ENCODE results near the gene MAB21L4. TPM values are rescaled to one million over a fixed set of nuclear protein-coding genes. Genes with fewer than 3 reads are reported as not detected.

The MAB21L4 gene
- total RNA-seq, 1 experiment from 2014 or later, result 3.0 TPM

DNA sequence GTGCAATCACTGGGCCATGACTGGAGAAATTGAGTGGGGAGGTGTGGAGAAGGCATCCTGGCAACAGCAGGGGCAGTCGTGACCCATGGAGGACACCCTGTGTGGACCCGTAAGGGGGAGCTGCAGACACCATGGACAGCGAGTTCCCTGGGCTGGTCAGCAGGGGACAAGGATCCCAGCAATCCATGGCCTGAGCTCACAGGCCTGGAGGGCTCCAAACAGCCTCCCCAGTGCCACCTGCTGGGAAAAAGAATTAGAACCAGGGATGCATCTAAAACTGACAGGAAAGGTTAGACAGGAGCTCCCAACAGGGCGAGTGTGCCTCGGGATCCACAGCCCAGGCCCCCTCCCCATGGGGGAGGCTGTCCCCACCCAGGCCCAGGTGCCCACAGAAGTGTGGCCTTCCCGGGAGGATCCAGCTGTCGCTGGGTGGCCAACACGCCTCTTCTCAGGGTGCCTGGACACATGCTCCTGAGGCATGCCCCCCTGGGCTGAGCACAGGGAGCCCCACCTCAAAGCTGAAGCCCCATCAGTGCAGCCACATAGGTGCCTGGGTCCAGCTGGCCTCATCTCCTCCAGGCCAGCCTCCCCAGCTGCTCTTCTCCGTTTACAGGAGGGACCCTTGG lies 55.4 kb downstream of the MAB21L4 start:
- Mint-ChIP-seq H3K27me3 (ENCODE audit: unreplicated experiment) (peaks cover 80% of the 10 kb centered on the region), H3K36me3 (ENCODE audit: insufficient read depth, unreplicated experiment) (no peaks in the 10 kb centered on the region), H3K4me3 (ENCODE audit: low read depth, unreplicated experiment) (no peak overlapping the region), H3K9me3 (ENCODE audit: low read depth, unreplicated experiment) (peaks cover 9% of the 10 kb centered on the region), H3K27ac (ENCODE audit: unreplicated experiment) (no peak overlapping the region), H3K4me1 (ENCODE audit: low read depth, unreplicated experiment) (no peaks in the 10 kb centered on the region)
- peak; percentile 87 for DNase-seq
- CTCF ChIA-PET, result interaction anchor here (0.8 to 2.1 kb wide), 14 partner anchors 10 to 780 kb away, joined by 3 to 15 read pairs (median 4); partner anchors contain the start of gene CAPN10
- peak; percentile 86 for TF ChIP-seq CTCF (IDR thresholded peaks at IDR 0.05; ENCODE audit: unreplicated experiment)
- intact Hi-C loops (cut with micrococcal nuclease; ENCODE audit: unreplicated experiment), result no loop called here
- no TSS peak for BruUV-seq (replicated peaks)

DNA sequence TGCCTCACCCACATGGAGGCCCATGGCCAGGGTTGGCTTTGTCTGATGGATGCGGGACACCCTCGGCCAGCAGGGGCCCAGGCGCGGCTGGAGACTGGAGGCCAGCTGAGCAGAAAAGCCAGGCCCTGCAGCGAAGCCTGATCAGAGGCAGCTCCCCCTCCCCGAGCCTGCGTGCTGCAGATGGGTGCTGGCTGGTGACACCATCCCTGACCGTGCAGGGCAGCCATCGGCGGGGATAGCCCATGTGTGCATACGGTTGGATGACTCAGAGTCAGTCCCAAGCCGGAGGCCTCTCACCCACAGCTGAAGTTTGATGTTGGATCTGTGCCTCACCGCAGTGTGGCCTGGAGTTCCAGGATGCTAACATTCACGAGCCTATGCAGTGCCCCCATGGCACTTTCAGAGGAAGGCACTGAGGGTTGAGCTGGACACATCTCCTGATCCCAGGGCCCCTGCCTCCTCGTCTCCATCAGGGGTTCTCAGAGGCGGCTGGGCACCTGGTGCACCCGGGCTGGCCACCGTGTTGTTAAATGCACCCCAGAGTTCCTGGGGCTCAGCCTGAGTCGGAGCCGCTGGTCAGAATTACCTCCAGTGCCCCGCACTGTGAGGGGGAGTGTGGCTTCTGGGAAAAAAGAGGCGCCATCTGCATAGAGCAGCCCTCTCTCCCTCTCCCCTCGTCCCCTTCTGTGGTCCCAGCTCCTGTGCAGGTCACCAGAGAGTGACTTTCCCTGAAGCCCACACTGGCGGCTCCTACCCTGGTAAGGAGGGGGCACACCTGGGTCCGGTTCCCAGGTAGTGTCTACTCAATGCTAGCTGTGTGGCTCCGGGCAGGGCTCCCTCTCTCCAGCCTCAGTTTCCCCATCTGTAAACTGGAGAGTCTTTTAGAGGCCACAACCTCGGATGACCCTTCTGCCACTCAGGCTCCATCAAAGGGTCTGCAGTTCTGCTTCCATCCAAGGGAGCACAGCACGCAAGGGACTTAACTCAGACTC lies 56.5 kb downstream of the MAB21L4 start:
- intact Hi-C loops (cut with micrococcal nuclease; ENCODE audit: unreplicated experiment), result no loop called here
- Mint-ChIP-seq H3K4me3 (ENCODE audit: low read depth, unreplicated experiment) (no peak overlapping the region), H3K27ac (ENCODE audit: unreplicated experiment) (no peak overlapping the region), H3K9me3 (ENCODE audit: low read depth, unreplicated experiment) (peaks cover 5% of the 10 kb centered on the region), H3K4me1 (ENCODE audit: low read depth, unreplicated experiment) (no peaks in the 10 kb centered on the region), H3K36me3 (ENCODE audit: insufficient read depth, unreplicated experiment) (no peaks in the 10 kb centered on the region), H3K27me3 (ENCODE audit: unreplicated experiment) (peaks cover 80% of the 10 kb centered on the region)
- CTCF ChIA-PET, result interaction anchor here (0.8 to 2.1 kb wide), 11 partner anchors 23 to 325 kb away, joined by 3 to 15 read pairs (median 4); partner anchors contain the start of gene CAPN10
- no peak for DNase-seq
- no peak for TF ChIP-seq CTCF (IDR thresholded peaks at IDR 0.05; ENCODE audit: unreplicated experiment)
- BruUV-seq (replicated peaks), result no TSS peak

- TF ChIP-seq CTCF (IDR thresholded peaks at IDR 0.05; ENCODE audit: unreplicated experiment), result no peak
- Mint-ChIP-seq H3K4me1 (ENCODE audit: low read depth, unreplicated experiment) (no peaks in the 10 kb centered on the region), H3K36me3 (ENCODE audit: insufficient read depth, unreplicated experiment) (no peaks in the 10 kb centered on the region), H3K9me3 (ENCODE audit: low read depth, unreplicated experiment) (no peaks in the 10 kb centered on the region), H3K27me3 (ENCODE audit: unreplicated experiment) (peaks cover 78% of the 10 kb centered on the region), H3K4me3 (ENCODE audit: low read depth, unreplicated experiment) (no peak overlapping the region), H3K27ac (ENCODE audit: unreplicated experiment) (no peak overlapping the region)
- no peak for DNase-seq
- intact Hi-C loops (cut with micrococcal nuclease; ENCODE audit: unreplicated experiment), result no loop called here
- CTCF ChIA-PET, result no interaction called here
- BruUV-seq (replicated peaks), result no TSS peak
These were observed 58.3 kb downstream of the MAB21L4 start for GRCh38 chr2:240837621-240838020.

- DNase-seq, result peak; percentile 22
- Mint-ChIP-seq H3K4me1 (ENCODE audit: low read depth, unreplicated experiment) (no peaks in the 10 kb centered on the region), H3K9me3 (ENCODE audit: low read depth, unreplicated experiment) (no peaks in the 10 kb centered on the region), H3K27me3 (ENCODE audit: unreplicated experiment) (peaks cover 73% of the 10 kb centered on the region), H3K36me3 (ENCODE audit: insufficient read depth, unreplicated experiment) (no peaks in the 10 kb centered on the region), H3K27ac (ENCODE audit: unreplicated experiment) (no peak overlapping the region), H3K4me3 (ENCODE audit: low read depth, unreplicated experiment) (no peak overlapping the region)
- intact Hi-C loops (cut with micrococcal nuclease; ENCODE audit: unreplicated experiment), result no loop called here
- no TSS peak for BruUV-seq (replicated peaks)
- CTCF ChIA-PET, result no interaction called here
- no peak for TF ChIP-seq CTCF (IDR thresholded peaks at IDR 0.05; ENCODE audit: unreplicated experiment)
These were observed 59.0 kb downstream of the MAB21L4 start for GRCh38 chr2:240836781-240837467.
